Measurements from ENCODE around the gene NTN4.
"Not testable (repeated sequence)": the region's sequence is repeated elsewhere in the genome, so short reads cannot be mapped to it uniquely, and the experiment has no call there.

Gene NTN4

GRCh38 chr12:95755261-95755865 lies 35.2 kb downstream of the NTN4 start:
- no peak for TF ChIP-seq CTCF (IDR thresholded peaks at IDR 0.05; ENCODE audit: low read depth, low read length, missing control alignments)

GRCh38 chr12:95746062-95746461 lies 44.5 kb downstream of the NTN4 start:
- DNase-seq (ENCODE audit: extremely low read depth, low read depth); H3K4me3 ChIP-seq (replicated peaks; ENCODE audit: low read depth, low read length): not testable (repeated sequence)

More at GRCh38 chr12:95755261-95755865, 35.2 kb downstream of the NTN4 start:
- H3K4me3 ChIP-seq (replicated peaks; ENCODE audit: low read depth, low read length) = no peak overlapping the region
- no peak for DNase-seq (ENCODE audit: extremely low read depth, low read depth)

GRCh38 chr12:95742586-95742985 lies 48.0 kb downstream of the NTN4 start:
- DNase-seq (ENCODE audit: extremely low read depth, low read depth) = no peak
- no peak overlapping the region for H3K4me3 ChIP-seq (replicated peaks; ENCODE audit: low read depth, low read length)
- TF ChIP-seq CTCF (IDR thresholded peaks at IDR 0.05; ENCODE audit: low read depth, low read length, missing control alignments) = no peak

- no peak for DNase-seq (ENCODE audit: extremely low read depth, low read depth)
- H3K4me3 ChIP-seq (replicated peaks; ENCODE audit: low read depth, low read length) = no peak overlapping the region
- no peak for TF ChIP-seq CTCF (IDR thresholded peaks at IDR 0.05; ENCODE audit: low read depth, low read length, missing control alignments)
Observed at GRCh38 chr12:95741635-95742034, 48.9 kb downstream of the NTN4 start.

DNA sequence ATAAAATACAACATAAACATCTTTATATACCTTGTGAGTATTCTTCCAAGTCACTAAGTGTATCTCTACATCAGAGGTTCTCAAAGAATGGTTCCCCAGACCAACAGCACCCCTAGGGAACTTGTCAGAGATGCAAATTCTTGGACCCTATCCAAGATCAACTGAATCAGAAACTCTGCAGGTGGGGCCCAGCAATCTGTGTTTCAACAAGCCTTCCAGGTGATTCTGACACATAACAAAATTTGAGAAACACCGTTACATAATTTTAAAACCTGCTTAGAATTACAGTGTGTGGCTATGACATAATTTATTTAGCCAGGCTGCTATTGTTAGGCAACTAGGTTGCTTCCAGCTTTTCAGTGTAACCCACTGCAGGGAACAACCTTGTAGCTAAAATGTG lies 49.8 kb downstream of the NTN4 start:
- no peak for TF ChIP-seq CTCF (IDR thresholded peaks at IDR 0.05; ENCODE audit: low read depth, low read length, missing control alignments)
- H3K4me3 ChIP-seq (replicated peaks; ENCODE audit: low read depth, low read length) = no peak overlapping the region
- DNase-seq (ENCODE audit: extremely low read depth, low read depth) = no peak

- H3K4me3 ChIP-seq (replicated peaks; ENCODE audit: low read depth, low read length) = no peak overlapping the region
- no peak for TF ChIP-seq CTCF (IDR thresholded peaks at IDR 0.05; ENCODE audit: low read depth, low read length, missing control alignments)
- DNase-seq (ENCODE audit: extremely low read depth, low read depth) = no peak
Observed at GRCh38 chr12:95739561-95740313, 50.8 kb downstream of the NTN4 start.

DNA sequence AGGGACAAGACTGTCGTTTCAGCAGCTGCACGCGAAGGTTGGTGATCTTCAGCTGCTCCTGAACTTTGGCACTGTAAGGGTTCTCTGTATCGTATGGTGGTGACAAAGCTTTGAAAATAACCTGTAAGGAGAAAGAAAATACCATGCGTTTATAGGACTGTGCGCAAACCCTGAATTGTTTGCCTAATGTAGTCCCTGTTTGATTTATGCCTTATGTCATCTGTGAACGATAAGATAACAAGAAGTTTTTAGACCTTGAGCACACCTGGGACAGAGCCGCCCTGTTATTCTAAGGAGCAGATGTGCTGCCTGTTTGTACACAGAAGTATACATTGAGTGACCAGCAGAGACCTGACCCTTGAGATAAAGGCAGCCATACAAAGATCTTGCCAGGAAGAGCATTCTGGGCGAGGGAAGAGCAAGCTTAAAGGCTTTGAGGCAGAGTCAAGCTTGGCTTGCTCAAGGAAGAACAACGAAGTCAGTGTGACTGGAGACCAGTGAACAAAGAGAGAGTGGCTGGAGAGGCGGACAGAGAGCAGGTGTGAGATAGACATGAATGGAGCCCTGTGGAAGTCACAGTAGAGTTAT lies 52.4 kb downstream of the NTN4 start:
- no peak overlapping the region for H3K4me3 ChIP-seq (replicated peaks; ENCODE audit: low read depth, low read length)
- TF ChIP-seq CTCF (IDR thresholded peaks at IDR 0.05; ENCODE audit: low read depth, low read length, missing control alignments) = no peak
- DNase-seq (ENCODE audit: extremely low read depth, low read depth) = no peak

Data from HFF-Myc (cell line).